Nephron (organoid): Measurements from ENCODE around the gene PARP8.
"Not testable (repeated sequence)": the region's sequence is repeated elsewhere in the genome, so short reads cannot be mapped to it uniquely, and the experiment has no call there.

Experiments
- H3K27ac Mint-ChIP-seq, 3 experiments: 2 replicates each; pipeline ENCODE4 v1.8.0; 2020; ENCODE audit warnings: mixed read lengths in 3 of 3, mild to moderate bottlenecking in 2 of 3, moderate library complexity in 1 of 3
- H3K27me3 Mint-ChIP-seq: 2 replicates; pipeline ENCODE4 v1.8.0; 2021; ENCODE audit warnings: low read depth, mild to moderate bottlenecking, moderate library complexity, mixed read lengths
- H3K36me3 Mint-ChIP-seq: 2 replicates; pipeline ENCODE4 v1.8.0; 2020; ENCODE audit warnings: low read depth, mixed read lengths
- H3K4me1 Mint-ChIP-seq: 2 replicates; pipeline ENCODE4 v1.8.0; 2020; ENCODE audit warnings: mixed read lengths
- H3K4me3 Mint-ChIP-seq, 3 experiments: 2 replicates each; pipeline ENCODE4 v1.8.0; 2020; ENCODE audit warnings: mild to moderate bottlenecking in 3 of 3, mixed read lengths in 3 of 3, moderate library complexity in 2 of 3
- H3K9me3 Mint-ChIP-seq: 2 replicates; pipeline ENCODE4 v1.8.0; 2020; ENCODE audit warnings: mixed read lengths
- CTCF ChIP-seq, 3 experiments: fragments of 200-600 bp; sonication (generic); IDR thresholded peaks; one replicate each; pipeline ENCODE4 v1.5.0; 2021; ENCODE audit warnings: antibody characterized with exemption in 3 of 3; ENCODE audit not compliant: unreplicated experiment in 3 of 3

Gene PARP8

GRCh38 chr5:50666261-50667022 is at the start of gene PARP8:
Gene PARP8 (plus strand): TSS chr5:50666637. CDS start chr5:50667096, 459 bp downstream.
- H3K27me3 Mint-ChIP-seq = peaks cover 14% of the 10 kb centered on the region
- peaks cover 12% of the 10 kb centered on the region for H3K4me1 Mint-ChIP-seq
- no peak for TF ChIP-seq CTCF (IDR thresholded peaks at IDR 0.05; ENCODE audit: unreplicated experiment in 3 of 3)
- no peaks in the 10 kb centered on the region for H3K9me3 Mint-ChIP-seq
- peak within 1 kb of the TSS; percentile 98 to 100 (median 98) for H3K4me3 Mint-ChIP-seq
- H3K27ac Mint-ChIP-seq = peak within 1 kb of the TSS; percentile 79 to 98 (median 89)
- H3K36me3 Mint-ChIP-seq = no peaks in the 10 kb centered on the region

GRCh38 chr5:50623666-50624065 is 42.8 kb upstream of the PARP8 start:
- Mint-ChIP-seq H3K27me3 (peaks cover 3% of the 10 kb centered on the region), H3K4me3 (no peak overlapping the region), H3K9me3 (no peaks in the 10 kb centered on the region), H3K36me3 (no peaks in the 10 kb centered on the region), H3K27ac (no peak overlapping the region), H3K4me1 (no peaks in the 10 kb centered on the region)
- TF ChIP-seq CTCF (IDR thresholded peaks at IDR 0.05; ENCODE audit: unreplicated experiment in 3 of 3) = no peak

- H3K36me3 Mint-ChIP-seq, H3K4me1 Mint-ChIP-seq, H3K4me3 Mint-ChIP-seq, H3K9me3 Mint-ChIP-seq, H3K27ac Mint-ChIP-seq, H3K27me3 Mint-ChIP-seq: not testable (repeated sequence)
Observed at GRCh38 chr5:50634866-50635265, 31.6 kb upstream of the PARP8 start.

GRCh38 chr5:50637576-50637975 is 28.9 kb upstream of the PARP8 start:
- not testable (repeated sequence) for H3K36me3 Mint-ChIP-seq, H3K4me1 Mint-ChIP-seq, H3K27me3 Mint-ChIP-seq, H3K4me3 Mint-ChIP-seq, H3K27ac Mint-ChIP-seq, H3K9me3 Mint-ChIP-seq

- Mint-ChIP-seq H3K9me3 (no peaks in the 10 kb centered on the region), H3K4me3 (no peak overlapping the region), H3K36me3 (no peaks in the 10 kb centered on the region), H3K27me3 (no peaks in the 10 kb centered on the region), H3K4me1 (no peaks in the 10 kb centered on the region), H3K27ac (no peak overlapping the region)
- no peak for TF ChIP-seq CTCF (IDR thresholded peaks at IDR 0.05; ENCODE audit: unreplicated experiment in 3 of 3)
Observed at GRCh38 chr5:50646591-50646990, 19.8 kb upstream of the PARP8 start.

- TF ChIP-seq CTCF (IDR thresholded peaks at IDR 0.05; ENCODE audit: unreplicated experiment in 3 of 3) = no peak
- no peak overlapping the region for H3K4me3 Mint-ChIP-seq
- H3K9me3 Mint-ChIP-seq = no peaks in the 10 kb centered on the region
- no peaks in the 10 kb centered on the region for H3K36me3 Mint-ChIP-seq
- H3K4me1 Mint-ChIP-seq = no peaks in the 10 kb centered on the region
- H3K27me3 Mint-ChIP-seq = no peaks in the 10 kb centered on the region
- no peak overlapping the region for H3K27ac Mint-ChIP-seq
Observed at GRCh38 chr5:50647726-50648125, 18.7 kb upstream of the PARP8 start.

GRCh38 chr5:50653946-50654345 is 12.5 kb upstream of the PARP8 start:
- H3K9me3 Mint-ChIP-seq = no peaks in the 10 kb centered on the region
- no peak overlapping the region for H3K4me3 Mint-ChIP-seq
- no peak for TF ChIP-seq CTCF (IDR thresholded peaks at IDR 0.05; ENCODE audit: unreplicated experiment in 3 of 3)
- no peak overlapping the region for H3K27ac Mint-ChIP-seq
- H3K4me1 Mint-ChIP-seq = no peaks in the 10 kb centered on the region
- H3K27me3 Mint-ChIP-seq = no peaks in the 10 kb centered on the region
- H3K36me3 Mint-ChIP-seq = no peaks in the 10 kb centered on the region
